HG02763 (cell line): ENCODE data around the gene CATSPERD.
"Not testable (repeated sequence)": the region's sequence is repeated elsewhere in the genome, so short reads cannot be mapped to it uniquely, and the experiment has no call there.

Source experiments
- ATAC-seq: cut with Tn5 transposase; IDR thresholded peaks from one replicate; pipeline ENCODE4 v1.9.1; 2021; ENCODE audit warnings: mild to moderate bottlenecking, moderate library complexity; ENCODE audit not compliant: unreplicated experiment

The CATSPERD gene

DNA sequence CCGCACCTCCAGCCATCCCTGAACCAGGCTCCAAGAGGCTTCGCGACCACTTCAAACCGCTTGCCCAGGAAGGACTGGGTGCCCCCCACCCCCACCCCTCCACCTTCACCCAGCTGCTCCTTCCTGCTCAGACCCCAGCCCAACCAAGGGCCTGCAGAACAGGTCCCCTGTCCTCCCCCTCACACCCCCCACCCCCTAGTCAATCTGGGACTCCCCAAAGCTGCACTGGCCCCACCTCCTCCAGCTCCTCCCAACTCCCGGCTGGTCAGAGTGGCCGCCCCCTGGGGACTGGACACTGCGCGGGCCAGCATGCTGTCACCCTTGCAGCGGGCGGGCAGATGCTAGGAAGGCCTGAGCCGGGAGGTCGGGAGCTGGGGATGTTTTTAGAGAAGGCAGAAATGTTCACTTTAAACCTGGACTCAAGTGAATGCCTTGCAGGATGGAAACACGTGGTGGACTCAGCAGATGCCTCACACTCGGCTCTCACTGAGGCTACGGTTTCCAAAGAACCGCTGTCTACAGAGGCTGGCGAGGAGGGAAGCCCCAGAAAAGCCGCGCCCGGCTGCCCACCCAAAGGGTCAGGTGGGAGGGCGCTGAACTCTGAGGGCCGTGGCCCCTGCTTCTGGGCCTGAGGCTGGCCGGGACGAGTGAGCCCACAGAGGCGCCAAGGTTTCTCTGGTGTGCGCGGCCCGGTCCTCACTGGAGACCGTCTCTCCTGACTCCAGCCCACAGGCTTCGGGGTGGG is 22.4 kb upstream of the CATSPERD start:
- no peak for ATAC-seq

DNA sequence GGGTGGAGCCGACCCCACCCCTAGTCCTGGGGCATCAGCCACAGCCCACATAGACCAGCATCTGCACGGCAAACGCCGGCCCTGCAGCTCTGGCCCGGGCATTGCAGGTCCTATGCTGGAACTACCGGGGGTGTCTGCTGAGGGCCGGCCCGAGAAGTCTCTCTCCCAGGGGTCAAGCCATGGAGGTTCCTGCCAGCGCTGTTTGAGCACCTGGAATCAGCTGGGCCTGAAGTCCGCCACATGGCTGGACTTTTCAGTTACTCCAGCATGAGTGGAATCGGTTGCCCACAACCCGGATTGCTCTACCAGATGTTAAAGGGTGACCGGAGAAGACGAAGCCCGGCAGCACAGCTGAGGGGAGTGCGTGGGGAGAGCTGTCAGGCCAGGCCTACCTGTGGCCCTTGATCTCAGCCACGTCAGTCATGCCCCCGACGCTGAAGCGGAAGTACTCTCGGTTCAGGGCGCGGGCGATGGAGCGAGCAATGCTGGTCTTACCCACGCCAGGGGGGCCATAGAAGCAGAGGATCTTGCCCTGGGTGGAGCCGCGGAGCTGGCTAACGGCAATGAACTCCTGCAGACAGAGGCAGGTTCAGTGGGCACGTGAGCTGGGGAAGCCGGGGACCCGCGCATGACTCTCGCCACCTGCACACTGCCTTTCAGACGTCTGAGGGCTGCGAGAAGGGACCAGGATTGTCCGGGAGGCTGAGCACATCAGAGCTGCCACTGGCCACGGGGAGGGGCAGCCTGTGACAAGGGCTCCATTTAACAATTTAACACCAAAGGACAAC is 21.6 kb upstream of the CATSPERD start:
- ATAC-seq: no peak

DNA sequence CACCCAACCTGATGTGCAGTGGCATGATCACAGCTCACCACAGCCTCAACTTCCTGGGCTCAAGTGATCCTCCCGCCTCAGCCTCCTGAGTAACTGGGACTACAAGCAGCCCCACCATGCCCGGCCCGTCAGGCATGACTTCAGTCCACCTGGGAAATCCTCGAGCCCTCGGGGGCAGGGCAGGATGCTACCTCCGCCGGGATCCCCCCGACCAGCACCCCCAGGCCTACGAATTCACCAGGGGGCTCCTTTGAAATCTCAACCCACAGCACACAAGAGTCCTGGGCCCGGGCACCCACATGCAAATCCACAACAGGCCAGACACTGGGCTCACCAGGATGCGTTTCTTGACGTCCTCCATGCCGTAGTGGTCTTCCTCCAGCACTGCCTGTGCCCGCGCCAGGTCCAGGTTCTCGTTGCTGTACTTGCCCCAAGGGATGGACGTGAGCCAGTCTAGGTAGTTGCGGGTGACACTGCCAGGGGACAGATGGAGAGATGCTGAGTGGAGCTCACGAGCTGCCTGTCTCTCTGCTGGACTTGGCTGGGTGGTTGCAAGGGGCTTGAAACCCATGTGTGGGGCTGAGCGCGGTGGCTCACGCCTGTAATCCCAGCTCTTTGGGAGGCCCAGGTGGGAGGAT is 19.9 kb upstream of the CATSPERD start:
- ATAC-seq: no peak

DNA sequence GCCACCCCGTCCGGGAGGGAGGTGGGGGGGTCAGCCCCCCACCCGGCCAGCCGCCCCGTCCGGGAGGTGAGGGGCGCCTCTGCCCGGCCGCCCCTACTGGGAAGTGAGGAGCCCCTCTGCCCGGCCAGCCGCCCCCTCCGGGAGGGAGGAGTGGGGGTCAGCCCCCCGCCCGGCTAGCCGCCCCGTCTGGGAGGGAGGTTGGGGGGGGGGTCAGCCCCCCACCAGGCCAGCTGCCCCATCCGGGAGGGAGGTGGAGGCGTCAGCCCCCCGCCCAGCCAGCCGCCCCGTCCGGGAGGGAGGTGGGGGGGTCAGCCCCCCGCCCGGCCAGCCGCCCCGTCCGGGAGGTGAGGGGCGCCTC is 18.4 kb upstream of the CATSPERD start:
- not testable (repeated sequence) for ATAC-seq

DNA sequence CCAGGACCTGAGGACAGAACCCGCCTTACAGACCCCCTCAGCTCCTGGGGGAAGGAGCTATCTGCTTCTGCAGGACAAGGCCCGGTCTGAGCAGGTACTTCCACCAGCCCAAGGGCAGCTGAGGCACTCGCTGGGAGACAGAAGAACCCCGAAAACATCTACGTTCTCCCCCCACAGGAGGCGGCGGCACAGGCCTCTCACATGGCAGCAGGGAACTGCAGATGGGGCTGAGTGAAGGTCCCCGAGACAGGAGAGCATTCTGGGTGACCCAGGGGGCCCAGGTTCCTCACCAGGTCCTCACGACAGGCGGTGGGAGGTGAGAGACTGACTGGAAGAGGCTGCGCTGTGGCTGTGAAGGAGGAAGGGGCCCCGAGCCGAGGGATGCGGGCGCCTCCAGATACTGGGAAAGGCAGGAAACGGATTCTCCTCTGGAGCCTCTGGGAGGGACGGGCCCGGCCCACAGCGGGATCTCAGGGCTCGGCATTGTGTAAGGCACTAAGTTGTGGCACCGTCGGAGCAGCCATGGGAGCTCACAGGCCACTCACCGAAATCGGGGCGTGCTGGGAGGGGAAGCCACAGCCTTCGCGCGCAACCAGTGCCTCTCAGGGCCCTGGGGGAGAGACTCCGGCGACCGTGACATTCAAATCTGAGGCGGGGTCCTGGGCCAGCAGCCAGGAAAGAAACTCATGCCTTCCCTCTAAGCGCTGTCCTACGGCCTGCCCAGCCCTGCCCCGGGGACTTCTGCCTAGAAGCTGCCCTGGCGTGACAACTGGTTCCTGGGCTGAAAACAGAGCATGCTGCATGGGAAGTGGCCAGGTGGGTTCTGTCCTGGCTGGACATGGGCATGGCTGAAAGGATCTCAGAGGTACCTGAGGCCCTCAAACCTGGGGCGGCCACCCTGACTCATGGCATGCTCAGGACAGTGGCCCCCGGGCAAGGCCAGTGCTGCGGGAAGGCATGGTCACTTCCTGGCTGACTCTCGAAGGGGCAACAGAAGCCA is 16.3 kb upstream of the CATSPERD start:
- no peak for ATAC-seq

DNA sequence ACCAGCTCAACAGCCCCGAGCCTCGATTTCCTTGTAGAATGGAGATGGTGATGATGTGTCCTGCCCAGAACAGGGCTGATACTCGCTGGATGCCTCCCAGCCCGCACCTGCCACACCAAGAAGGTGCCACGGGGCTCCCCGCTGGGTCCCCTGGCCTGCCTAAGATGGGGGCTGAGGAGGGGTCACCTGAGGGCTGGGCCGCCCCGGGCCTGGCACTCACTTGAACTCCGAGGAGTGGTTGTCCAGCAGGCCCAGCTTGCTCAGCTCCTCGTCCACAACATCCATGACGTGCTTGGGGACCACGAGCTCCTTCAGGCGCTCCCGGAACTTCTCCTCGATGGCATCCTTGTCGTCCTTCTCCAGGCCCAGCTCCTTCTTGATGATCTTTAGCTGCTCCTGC is 14.9 kb upstream of the CATSPERD start:
- no peak for ATAC-seq

DNA sequence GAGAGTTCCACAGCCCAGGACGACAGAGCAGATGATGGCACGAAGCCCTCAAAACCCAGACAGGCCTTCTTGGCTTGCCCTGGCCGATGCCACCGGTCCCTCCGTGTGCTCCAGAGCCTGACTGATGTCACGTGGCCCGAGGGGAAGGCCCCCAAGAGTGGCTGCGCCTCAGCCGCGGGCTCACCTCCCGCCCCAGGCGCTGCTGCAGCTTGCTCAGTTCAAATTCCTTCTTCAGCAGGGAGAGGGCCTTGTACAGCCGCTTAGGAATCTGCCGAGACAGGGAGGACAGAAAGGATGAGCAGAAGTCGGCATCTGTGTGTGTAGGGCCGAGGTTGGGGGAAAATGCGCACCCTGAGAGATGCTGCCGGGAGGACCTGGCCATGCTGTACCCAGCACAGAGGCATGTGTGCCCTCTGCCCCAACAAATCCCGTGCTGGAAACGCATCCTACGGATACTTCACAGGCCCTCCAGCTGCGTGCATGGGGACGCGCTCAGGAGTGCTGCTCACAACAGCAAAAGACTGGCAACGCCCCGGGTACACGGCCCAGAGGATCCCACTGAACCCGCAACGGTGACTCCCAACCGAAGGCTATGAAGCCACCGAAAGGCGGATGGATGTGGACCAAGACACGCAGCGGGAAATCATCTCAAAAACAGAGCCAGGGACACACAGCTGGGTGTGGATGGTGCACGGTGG is 13.4 kb upstream of the CATSPERD start:
- no peak for ATAC-seq

DNA sequence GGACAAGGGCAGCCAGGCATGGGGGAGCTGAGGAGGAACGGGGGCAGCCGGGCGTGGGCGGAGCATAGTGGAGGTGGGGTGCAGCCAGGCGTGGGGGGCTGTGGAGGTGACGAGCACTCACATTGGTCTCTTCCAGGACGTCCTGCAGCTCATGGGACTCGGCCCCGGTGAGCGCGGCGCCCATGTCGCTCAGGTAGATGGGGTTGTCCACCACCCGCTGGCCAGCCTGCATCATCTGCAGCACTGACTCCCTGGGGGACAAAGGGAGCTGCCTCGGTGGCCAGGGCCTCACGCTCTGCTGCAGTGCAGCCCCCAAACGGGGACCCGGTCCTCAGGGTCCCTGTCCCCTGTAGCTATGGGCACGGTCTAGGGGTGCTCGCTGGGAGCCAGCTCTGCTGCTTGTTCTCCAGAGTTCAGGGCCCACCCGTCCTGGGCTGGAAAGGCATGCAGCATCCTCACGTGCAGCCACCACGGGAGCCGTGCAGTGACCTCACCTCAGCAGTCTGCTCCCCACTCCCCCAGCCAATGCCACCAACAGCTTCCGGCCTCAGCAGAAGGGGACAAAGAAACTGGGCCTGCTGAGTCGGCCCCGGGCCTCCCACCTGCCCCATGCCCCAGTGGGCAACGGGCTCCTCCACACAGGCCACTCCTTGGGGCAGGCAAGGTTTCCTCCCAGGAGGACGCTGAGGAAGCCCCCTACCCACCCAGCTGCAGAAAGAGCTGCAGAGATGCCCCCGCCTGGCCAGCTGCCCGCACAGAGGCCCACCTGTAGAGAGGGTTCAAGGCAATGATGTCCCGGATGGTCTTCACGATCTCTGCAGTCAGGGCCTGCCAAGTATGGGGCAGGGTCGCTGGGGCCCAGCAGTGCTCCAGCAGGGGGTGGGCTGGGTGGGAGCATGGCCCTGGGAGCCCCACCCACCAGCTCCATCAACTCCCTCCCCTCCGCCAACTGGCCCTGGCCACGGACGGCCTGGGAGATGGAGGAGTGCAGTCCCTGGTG is 12.6 kb upstream of the CATSPERD start:
- ATAC-seq: no peak

DNA sequence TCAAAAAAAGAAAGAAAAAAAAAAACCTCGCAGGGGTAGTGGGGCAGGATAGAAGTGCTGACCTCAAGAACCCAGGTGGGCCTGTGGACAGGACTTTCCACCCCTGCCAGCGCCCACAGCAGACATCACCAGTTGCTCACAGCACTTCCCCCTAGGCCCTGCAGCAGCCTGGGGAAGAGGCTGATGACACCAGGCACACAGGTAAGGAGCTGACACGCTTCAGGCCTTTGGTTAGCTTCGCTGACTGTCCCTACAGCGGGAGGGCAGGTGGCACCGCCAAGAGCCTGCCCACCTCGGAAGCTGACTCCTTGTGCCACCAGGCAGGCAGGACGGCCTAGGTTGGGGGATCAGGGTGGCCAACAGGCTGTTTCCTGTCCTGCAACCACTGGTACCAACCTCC is 9.4 kb upstream of the CATSPERD start:
- no peak for ATAC-seq

DNA sequence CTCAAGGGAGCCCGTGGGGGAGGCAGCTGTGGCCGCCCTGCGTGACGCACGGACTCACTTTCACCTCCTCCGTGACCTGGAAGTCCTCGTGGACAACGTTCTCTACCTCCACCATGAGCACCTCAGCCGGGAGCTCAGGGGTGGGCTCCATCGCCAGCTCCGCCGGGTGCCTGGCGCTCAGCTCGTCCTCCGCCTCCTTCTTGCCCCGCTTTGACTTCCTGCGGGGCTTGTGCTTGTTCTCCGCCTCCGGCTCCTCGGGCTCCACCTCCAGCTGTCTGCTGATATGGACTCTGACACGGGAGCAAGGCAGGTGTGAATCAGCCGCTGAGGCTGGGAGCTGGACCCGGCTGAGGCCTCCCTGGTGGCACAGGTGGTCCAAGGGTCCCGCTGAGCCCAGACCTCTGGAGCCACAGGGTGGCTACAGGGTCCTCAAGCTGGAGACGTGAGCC is 8.7 kb upstream of the CATSPERD start:
- ATAC-seq: no peak

DNA sequence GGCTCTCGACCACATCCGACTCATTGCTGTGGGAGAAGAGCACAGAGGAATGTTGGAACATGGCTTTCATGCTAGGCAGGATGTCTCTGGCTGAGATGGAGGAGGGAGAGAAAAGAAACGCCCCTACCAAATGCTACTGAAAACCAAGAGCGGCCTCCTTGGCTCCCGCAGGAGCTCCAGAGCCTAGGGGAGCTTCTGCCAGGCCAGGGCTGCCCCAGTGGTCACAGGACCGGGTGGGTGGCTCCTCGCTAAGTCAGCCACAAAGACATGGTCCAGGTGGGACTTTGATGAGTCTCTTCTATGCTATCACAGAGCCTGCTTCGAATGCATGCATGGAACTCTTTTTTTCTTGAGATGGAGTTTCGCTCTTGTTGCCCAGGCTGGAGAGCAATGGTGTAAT is 7.2 kb upstream of the CATSPERD start:
- no peak for ATAC-seq

DNA sequence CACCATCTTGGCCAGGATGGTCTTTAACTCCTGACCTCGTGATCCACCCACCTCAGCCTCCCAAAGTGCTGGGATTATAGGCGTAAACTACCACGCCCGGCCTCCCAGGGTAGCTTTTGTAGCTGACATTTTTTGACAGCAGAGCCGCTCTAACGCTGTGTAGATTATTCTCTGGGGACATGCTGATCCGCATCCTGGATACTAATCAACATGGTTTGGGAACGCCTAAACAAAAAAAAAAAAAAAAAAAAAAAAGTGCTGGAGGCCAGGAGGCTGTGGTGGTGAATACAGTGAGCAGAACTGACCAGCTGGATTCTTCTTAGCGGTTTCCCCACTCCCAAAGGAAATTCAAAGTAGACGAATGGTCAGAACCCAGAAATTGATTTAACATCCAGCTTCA is 5.6 kb upstream of the CATSPERD start:
- no peak for ATAC-seq

DNA sequence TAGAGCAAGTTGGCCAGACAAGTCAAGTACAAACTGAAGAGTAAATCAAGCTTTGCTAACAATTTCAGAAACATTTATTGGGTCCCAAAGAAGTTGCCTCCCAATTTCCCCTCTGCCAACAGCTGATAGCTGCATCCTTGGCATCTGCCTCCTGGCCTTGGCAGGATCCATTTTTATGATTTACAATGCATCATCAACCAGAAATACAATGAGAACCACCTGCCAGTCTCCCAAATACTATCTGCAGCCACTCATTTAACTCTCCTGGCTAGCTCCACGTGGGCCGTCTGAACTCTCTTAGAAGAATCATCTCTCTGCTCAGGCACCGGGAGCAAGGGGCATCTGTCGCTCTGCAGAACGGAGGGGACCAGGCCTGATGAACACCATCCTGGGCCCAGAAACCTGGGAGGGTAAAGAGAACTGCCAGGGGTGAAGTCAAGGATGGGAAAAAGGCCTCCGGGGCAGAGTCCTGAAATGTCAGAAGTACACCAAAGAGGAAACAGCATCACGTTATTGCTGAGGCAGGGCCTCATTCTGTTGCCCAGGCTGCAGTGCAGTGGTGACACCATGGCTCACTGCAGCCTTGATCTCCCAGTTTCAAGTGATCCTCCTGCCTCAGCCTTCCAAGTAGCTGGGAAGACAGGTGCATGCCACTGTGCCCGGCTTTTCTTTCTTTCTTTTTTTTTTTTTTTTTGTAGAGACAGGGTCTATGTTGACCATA is 3.1 kb upstream of the CATSPERD start:
- no peak for ATAC-seq

DNA sequence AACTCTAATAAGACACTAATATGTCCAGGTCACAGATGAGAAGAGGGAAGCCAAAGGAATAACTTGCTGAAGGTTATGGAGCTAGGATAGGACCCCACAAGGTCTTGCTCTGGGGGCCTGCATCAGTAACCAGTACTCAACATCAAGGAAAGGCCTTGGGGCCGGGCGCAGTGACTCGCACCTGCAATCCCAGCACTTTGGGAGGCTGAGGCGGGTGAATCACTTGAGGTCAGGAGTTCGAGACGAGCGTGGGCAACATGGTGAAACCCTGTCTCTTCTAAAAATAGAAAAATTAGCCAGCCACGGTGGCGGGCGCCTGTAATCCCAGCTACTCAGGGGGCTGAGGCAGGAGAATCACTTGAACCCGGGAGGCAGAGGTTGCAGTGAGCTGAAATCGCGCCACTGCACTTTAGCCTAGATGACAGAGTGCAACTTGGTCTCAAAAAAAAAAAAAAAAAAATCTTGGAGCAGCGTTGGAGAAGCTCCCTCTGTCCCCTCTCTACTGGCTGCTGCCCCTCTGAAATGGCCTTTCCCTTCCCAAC is 2.3 kb upstream of the CATSPERD start:
- no peak for ATAC-seq

DNA sequence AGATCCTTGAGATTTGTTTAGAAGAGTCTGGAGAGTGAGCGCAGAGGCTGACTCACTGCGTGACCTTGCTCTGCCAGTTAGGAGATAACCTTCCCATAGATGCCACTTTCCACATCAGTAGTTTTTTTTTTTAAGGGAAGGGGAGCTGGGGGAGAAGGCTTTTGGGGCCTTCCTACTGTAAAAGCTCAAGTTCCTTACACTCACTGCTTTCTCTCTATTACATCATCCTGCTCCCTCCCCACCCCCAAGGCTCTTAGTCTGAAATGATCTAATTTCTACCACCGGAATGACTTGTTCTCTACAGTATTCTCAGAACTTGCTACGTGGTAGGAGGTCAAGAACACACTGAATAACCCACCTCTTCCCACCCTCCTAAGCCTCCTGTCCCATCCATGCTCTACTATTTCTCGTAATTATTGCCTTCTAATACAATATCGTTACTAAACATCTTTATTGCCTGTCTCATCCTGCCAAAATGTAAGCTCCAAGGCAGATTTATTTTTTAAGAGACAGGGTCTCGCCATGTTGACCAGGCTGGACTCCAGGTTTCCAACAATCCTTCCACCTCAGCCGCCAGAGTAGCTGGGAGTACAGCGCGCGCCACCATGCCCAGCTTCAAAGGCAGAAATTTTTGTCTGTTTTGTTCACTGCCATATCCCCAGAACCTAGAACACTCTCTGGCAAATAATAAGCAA is 1.7 kb upstream of the CATSPERD start:
- no peak for ATAC-seq

DNA sequence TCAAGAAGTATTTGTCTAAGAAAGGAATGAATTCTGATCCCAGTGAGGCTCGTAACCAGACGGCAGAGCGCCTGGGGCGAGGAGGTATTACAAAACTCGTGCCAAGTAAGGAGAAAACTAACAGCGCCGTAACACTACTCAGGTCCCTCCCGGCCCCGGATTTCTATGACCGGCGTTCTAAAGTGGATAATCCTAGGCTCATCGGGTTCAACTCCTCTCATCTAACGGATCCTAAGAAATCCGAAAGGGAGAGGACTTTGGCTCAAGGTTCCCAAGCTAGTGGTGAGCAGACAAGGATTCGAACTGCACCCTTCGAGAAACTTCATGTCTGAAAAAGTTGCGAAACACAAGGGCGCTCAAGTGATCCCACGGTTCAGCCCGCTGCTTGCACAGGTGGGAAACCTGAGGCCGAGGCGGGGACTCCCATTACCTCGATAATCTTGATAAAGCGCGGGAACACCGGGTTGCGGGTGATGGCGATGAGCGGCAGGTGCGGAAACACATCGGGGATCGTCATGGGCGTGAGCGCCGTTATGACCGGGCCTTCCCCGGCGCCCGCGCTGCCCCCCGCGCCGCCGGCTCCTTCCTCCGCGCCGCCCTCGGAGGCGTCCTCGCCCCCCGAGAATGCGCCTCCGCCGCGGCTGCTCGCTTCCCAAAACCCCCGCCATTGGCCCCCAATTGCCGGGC is 1.0 kb upstream of the CATSPERD start:
- ATAC-seq: no peak
